Loucy (cell line): ENCODE results near the gene SLC9C2.

ENCODE experiments used
- H2AFZ ChIP-seq: fragments of 200-600 bp; sonication (generic); 2 replicates; pipeline ENCODE4 v1.6.0; 2016; ENCODE audit warnings: antibody characterized with exemption, mild to moderate bottlenecking, low read length, moderate library complexity
- H3F3A ChIP-seq: fragments of 200-600 bp; 2 replicates; pipeline ENCODE4 v1.6.0; 2016; ENCODE audit warnings: antibody characterized with exemption, low read depth, mild to moderate bottlenecking
- H3K27me3 ChIP-seq: fragments of 200-600 bp; sonication (generic); 2 replicates; pipeline ENCODE4 v1.6.1; 2014; ENCODE audit warnings: low read length, mild to moderate bottlenecking; ENCODE audit not compliant: insufficient read depth, poor library complexity, severe bottlenecking
- H3K36me3 ChIP-seq: fragments of 200-600 bp; sonication (generic); 2 replicates; pipeline ENCODE4 v1.6.1; 2016; ENCODE audit warnings: low read length; ENCODE audit not compliant: insufficient read depth
- H3K4me1 ChIP-seq: fragments of 200-600 bp; sonication (generic); 2 replicates; pipeline ENCODE4 v1.5.1; 2014; ENCODE audit warnings: low read length, mild to moderate bottlenecking; ENCODE audit not compliant: insufficient read depth, poor library complexity, severe bottlenecking
- H3K4me2 ChIP-seq: fragments of 200-600 bp; sonication (generic); 2 replicates; pipeline ENCODE4 v1.6.0; 2014; ENCODE audit warnings: antibody characterized with exemption, low read length, low read depth, mild to moderate bottlenecking; ENCODE audit not compliant: poor library complexity, severe bottlenecking
- H3K4me3 ChIP-seq: fragments of 200-600 bp; sonication (generic); 2 replicates; pipeline ENCODE4 v1.5.1; 2014; ENCODE audit warnings: low read length, mild to moderate bottlenecking, mixed read lengths; ENCODE audit not compliant: poor library complexity, severe bottlenecking
- H3K79me2 ChIP-seq: fragments of 200-600 bp; sonication (generic); 2 replicates; pipeline ENCODE4 v1.6.1; 2014; ENCODE audit warnings: low read length; ENCODE audit not compliant: insufficient read depth
- H3K9ac ChIP-seq: fragments of 200-600 bp; sonication (generic); 2 replicates; pipeline ENCODE4 v1.6.0; 2014; ENCODE audit warnings: mild to moderate bottlenecking, low read depth, low read length, moderate library complexity; ENCODE audit not compliant: poor library complexity, severe bottlenecking
- H3K9me2 ChIP-seq: fragments of 200-600 bp; sonication (generic); replicated peaks from 2 replicates; pipeline ENCODE4 v1.6.1; 2016; ENCODE audit warnings: low read depth, low read length, mixed read lengths
- H3K9me3 ChIP-seq: fragments of 200-600 bp; sonication (generic); 2 replicates; pipeline ENCODE4 v1.6.1; 2014; ENCODE audit warnings: mild to moderate bottlenecking, antibody characterized with exemption, low read length, low read depth; ENCODE audit not compliant: insufficient read depth
- H4K20me1 ChIP-seq: fragments of 200-600 bp; sonication (generic); 2 replicates; pipeline ENCODE4 v1.6.0; 2014; ENCODE audit warnings: antibody characterized with exemption, low read length, mild to moderate bottlenecking; ENCODE audit not compliant: insufficient read depth, poor library complexity, severe bottlenecking
- CTCF ChIP-seq: fragments of 200-600 bp; sonication (generic); conservative IDR thresholded peaks from 2 replicates; pipeline ENCODE4 v1.5.1; 2014; ENCODE audit warnings: mild to moderate bottlenecking, antibody characterized with exemption, low read length
- EZH2phosphoT487 ChIP-seq: fragments of 200-600 bp; IDR thresholded peaks from 2 replicates; pipeline ENCODE4 v1.6.1; 2018; ENCODE audit warnings: antibody characterized with exemption, mild to moderate bottlenecking, moderate library complexity, borderline replicate concordance

The SLC9C2 gene

GRCh38 chr1:173507847-173508209 is 95.0 kb downstream of the SLC9C2 start:
- no peaks in the 10 kb centered on the region for H3K9me3 ChIP-seq
- no peaks in the 10 kb centered on the region for H3K27me3 ChIP-seq
- no peaks in the 10 kb centered on the region for H3K79me2 ChIP-seq
- H2AFZ ChIP-seq, result no peak overlapping the region
- no peaks in the 10 kb centered on the region for H4K20me1 ChIP-seq
- no peaks in the 10 kb centered on the region for H3K4me1 ChIP-seq
- H3K9ac ChIP-seq, result no peak overlapping the region
- H3F3A ChIP-seq, result no peaks in the 10 kb centered on the region
- H3K4me3 ChIP-seq, result no peak overlapping the region
- H3K9me2 ChIP-seq, result no peaks in the 10 kb centered on the region
- no peak overlapping the region for H3K4me2 ChIP-seq
- TF ChIP-seq EZH2phosphoT487, result no peak
- H3K36me3 ChIP-seq, result no peaks in the 10 kb centered on the region

- no peak overlapping the region for H2AFZ ChIP-seq
- no peaks in the 10 kb centered on the region for H3K4me1 ChIP-seq
- H3F3A ChIP-seq, result no peaks in the 10 kb centered on the region
- no peak overlapping the region for H3K4me2 ChIP-seq
- H4K20me1 ChIP-seq, result no peaks in the 10 kb centered on the region
- no peaks in the 10 kb centered on the region for H3K36me3 ChIP-seq
- TF ChIP-seq EZH2phosphoT487 (no peak), CTCF (no peak)
- no peak overlapping the region for H3K9ac ChIP-seq
- H3K79me2 ChIP-seq, result no peaks in the 10 kb centered on the region
- H3K4me3 ChIP-seq, result no peak overlapping the region
- H3K9me2 ChIP-seq, result no peaks in the 10 kb centered on the region
- no peaks in the 10 kb centered on the region for H3K9me3 ChIP-seq
- H3K27me3 ChIP-seq, result no peaks in the 10 kb centered on the region
Observed at GRCh38 chr1:173507205-173507846, 95.5 kb downstream of the SLC9C2 start.

- Histone ChIP-seq H3K9me2 (no peaks in the 10 kb centered on the region), H4K20me1 (no peaks in the 10 kb centered on the region), H3K4me1 (no peaks in the 10 kb centered on the region), H3K36me3 (no peaks in the 10 kb centered on the region), H3K9me3 (no peaks in the 10 kb centered on the region), H3K9ac (no peak overlapping the region), H3K79me2 (no peaks in the 10 kb centered on the region), H3F3A (no peaks in the 10 kb centered on the region), H3K4me2 (no peak overlapping the region), H3K4me3 (no peak overlapping the region), H3K27me3 (no peaks in the 10 kb centered on the region), H2AFZ (no peak overlapping the region)
- TF ChIP-seq EZH2phosphoT487, result no peak
- TF ChIP-seq CTCF, result peak; percentile 38
Observed at GRCh38 chr1:173506437-173506836, 96.4 kb downstream of the SLC9C2 start.

GRCh38 chr1:173505391-173505790 is 97.5 kb downstream of the SLC9C2 start:
- no peaks in the 10 kb centered on the region for H3K79me2 ChIP-seq
- no peaks in the 10 kb centered on the region for H3K9me3 ChIP-seq
- TF ChIP-seq CTCF (no peak), EZH2phosphoT487 (no peak)
- no peak overlapping the region for H3K9ac ChIP-seq
- H3F3A ChIP-seq, result no peaks in the 10 kb centered on the region
- H3K4me1 ChIP-seq, result no peaks in the 10 kb centered on the region
- no peaks in the 10 kb centered on the region for H3K36me3 ChIP-seq
- H3K4me2 ChIP-seq, result no peak overlapping the region
- no peaks in the 10 kb centered on the region for H3K9me2 ChIP-seq
- no peak overlapping the region for H2AFZ ChIP-seq
- H3K27me3 ChIP-seq, result no peaks in the 10 kb centered on the region
- no peaks in the 10 kb centered on the region for H4K20me1 ChIP-seq
- H3K4me3 ChIP-seq, result no peak overlapping the region
